ACHN (cell line): ENCODE data around the gene PCNA.
"Not testable (repeated sequence)": the region's sequence is repeated elsewhere in the genome, so short reads cannot be mapped to it uniquely, and the experiment has no call there.

ENCODE experiments used
- DNase-seq: peaks from one replicate; pipeline ENCODE4 v3.0.0-alpha.2; 2015
- in situ Hi-C: cut with HindIII; loops from 2 replicates; pipeline ENCODE4 v1.10.0; 2017; ENCODE audit warnings: low sequenced_read_pairs, low pct_ligation_motif_present, low pct_unique_long_range_greater_than_20kb

PCNA gene

GRCh38 chr20:5073660-5074231 lies 46.0 kb downstream of the PCNA start:
- no peak for DNase-seq
- in situ Hi-C loops, result no loop called here

DNA sequence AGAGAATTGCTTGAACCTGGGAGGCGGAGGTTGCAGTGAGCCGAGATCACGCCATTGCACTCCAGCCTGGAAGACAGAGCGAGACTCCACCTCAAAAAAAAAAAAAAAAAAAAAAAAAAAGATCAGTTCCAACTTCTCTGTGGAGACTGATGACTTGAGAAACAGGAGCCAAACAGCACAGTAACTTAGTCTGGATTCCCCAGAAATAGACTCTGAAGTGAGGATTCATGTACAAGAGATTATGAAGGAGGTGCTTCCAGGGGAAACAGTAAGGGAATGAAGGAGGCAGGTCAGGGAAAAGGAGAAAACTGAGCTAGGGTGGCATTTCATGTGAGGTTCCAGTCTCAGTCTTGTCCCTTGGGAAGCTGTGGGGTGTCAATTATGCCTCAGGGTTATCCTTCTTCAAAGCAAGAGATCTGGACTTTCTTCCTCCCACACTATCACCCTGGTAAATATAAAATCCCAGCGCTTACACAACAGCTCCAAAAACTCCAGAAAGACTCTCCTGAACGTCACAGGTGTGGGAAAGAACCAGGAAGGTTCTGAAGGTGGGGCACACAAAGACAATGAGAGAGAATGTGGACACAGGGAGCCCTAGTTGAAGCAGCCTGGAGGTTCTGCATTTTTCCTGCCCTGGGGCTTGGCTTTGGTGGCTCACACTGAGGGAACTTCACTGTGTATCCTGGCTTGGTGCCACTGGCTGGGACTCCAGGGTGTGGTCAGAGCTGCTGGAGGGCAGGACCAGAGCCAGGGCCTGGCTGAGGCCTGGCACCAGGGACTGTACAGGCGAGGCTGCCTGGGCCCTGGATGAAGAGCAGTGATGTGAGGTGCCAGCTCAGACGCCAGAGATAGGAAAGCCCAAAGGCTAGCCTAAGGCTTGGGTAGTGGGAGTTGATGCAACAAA lies 46.8 kb downstream of the PCNA start:
- DNase-seq, result peak; percentile 24

GRCh38 chr20:5071942-5072341 lies 47.8 kb downstream of the PCNA start:
- DNase-seq, in situ Hi-C loops: not testable (repeated sequence)

More for the DNA sequence above, 46.8 kb downstream of the PCNA start:
- in situ Hi-C loops, result no loop called here

- no peak for DNase-seq
- in situ Hi-C loops, result no loop called here
These were observed 49.2 kb downstream of the PCNA start for GRCh38 chr20:5070570-5070969.

GRCh38 chr20:5070081-5070480 lies 49.7 kb downstream of the PCNA start:
- in situ Hi-C loops, result no loop called here
- no peak for DNase-seq

- no peak for DNase-seq
These were observed 50.5 kb downstream of the PCNA start for GRCh38 chr20:5069141-5069806.

DNA sequence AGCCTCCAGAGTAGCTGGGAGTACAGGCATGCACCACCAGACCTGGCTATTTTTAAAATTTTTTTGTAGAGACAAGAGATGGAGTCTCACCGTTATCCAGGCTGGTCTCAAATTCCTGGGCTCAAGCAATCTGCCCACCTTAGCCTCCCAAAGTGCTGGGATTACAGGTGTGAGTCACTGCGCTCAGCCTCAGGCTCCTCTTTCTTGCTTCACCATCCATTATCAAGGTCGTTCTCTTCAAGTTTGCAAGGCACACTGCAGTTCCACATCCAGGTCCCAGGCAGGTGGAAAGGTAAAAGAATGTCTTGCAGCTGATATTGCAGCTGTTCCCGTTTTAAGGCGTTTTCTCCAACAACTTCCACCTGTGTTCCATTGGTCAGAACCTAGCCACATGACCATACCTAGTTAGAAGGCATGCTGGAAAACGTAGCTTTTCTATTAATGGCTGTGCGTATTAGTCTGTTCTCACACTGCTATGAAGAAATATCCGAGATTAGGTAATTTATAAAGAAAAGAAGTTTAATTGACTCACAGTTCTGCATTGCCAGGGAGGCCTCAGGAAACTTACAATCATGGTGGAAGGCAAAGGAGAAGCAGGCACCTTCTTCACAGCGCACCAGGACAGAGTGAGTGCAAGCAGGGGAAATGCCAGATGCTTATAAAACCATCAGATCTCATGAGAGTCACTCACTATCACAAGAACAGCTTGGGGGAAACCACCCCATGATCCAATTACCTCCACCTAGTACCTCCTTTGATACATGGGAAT lies 51.7 kb downstream of the PCNA start:
- in situ Hi-C loops, result no loop called here
- DNase-seq, result no peak

More at GRCh38 chr20:5069141-5069806, 50.5 kb downstream of the PCNA start:
- in situ Hi-C loops, result no loop called here

DNA sequence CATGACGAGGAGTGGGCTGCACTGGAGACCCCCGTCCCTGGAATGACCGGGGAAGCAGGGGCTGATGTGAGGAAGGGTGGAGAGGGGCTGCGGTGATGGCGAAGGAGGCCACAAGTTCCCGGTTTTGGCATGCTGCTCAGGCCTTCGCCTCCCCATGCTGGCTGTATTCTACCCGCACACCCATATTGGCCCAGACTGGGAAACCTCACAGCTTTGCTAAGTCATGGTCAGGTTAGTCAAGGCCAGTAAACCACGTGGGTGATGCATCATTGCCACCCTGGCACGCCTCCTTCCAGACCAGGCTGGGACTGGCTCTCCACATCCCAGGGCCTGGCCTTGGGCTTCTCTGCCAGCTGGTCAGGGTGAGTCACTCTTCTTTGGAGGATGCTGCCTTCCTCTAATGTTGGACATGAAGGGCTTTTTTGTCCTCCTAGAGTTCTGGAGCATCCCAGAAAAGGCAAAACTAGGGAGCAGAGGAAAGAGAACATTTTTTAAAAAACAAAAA lies 53.8 kb downstream of the PCNA start:
- DNase-seq, result peak; percentile 96
- in situ Hi-C loops, result no loop called here

DNA sequence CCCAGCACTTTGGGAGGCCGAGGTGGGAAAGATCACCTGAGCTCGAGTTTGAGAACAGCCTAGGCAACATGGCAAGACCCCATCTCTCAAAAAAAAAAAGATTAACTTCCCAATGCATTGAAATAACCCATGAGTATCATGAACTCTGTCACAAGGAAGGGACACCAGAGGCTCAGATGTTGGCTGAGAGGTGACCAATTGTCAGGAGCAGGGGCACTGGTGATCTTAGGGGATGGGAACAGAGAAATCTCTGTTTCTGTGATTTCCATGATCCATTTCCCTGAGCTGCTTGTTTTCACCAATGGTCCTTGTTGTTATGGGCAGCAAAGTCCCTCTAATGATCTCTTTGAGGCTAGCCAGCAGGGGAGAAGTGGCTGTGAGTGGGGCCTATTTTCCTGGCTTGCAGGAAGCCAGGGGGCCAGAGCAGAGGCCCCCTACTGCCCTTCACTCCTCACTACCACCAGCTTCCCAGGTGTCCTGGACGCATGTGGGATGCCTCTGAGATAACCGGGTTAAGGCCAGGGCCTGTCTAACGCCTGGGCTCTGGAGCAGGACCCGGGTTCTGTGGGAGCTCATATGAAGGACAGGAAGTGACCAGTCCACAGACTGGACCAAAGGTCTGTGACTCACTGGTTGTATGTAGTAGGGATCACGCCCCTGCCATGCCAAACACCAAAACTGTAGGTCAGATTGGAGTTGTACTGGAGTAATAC lies 54.4 kb downstream of the PCNA start:
- in situ Hi-C loops, result no loop called here
- peak; percentile 62 for DNase-seq
